TTC549 (cell line): ENCODE results near the gene GATAD2A.

Experiments used
- FAIRE-seq: peaks from 2 replicates; lab custom pipeline; 2012; peaks lifted over from hg19 to GRCh38; lab: Jason Lieb, UNC

Gene GATAD2A

DNA sequence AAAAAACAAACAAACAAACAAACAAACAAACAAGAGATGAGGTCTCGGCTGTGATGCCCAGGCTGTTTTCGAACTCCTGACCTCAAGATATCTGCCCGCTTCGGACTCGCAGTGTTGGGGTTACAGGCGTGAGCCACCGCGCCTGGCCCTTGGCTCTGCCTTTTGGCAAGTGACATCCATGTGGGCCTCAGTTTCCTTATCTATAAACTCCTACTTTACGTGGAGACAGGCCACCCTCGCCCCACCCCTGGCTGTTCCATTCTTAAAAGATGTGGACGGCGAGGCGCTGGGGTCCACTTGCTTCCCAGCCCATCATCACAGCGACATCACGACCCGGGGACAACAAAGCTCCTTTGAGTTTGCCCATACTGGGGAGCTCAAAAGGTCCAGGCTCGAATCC lies 108.2 kb downstream of the GATAD2A start:
- no peak for FAIRE-seq

DNA sequence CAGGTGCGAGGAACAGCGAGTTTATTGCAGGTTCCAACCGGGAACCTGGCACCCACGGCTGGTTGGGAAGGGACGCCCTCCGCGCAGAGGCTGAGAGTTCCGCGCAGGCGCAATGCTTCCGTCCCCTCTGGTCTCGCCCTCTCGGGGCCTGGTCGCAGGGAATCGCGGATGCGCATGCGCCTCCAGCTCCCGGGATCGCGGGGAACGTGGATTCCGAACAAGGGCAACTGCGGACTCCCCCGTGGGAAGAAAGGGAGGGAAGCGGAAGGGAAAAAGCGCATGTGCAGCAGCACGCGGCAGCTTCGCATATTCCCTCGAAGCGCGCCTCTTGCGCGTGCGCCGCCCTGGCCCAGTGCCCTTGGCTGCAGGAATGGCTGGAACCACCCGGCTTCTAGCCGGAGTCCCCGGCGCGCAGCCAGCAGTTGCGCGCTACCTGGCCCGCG lies 108.8 kb downstream of the GATAD2A start:
- no peak for FAIRE-seq

DNA sequence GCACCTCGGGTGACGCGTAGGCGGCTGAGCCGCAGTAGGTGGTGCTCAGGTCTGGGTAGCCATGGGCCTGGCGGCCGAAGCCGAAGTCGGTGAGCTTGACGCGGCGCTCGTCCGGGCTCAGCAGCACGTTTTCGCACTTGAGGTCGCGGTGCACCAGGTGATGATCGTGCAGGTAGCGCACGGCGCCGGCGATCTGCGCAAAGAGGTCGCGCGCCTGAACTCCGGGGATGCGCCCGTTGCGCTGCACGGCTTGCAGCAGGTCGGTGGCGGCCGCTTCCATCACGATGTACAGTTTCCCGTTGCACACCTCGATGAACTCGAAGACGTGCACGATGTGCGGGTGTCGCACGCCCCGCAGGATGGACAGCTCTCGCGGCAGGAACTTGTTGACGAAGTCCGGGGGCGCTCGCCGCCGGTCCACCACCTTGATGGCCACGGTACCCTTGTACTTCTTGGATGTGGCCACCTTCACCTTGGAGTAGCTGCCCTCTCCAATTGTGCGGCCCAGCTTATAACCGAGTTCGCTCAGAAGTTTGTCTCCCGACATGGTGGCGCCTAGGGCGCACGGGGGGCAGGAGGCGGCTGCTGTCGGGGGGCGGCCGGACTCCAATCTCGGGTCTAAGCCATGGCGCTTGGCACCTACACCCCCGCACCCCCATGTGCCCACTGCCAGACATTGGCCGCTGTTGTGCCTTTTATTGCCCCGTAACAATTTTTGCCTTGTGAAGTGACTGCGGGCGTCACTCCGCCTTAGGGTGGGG lies 109.6 kb downstream of the GATAD2A start, which contains the start of gene TSSK6:
TSS of gene TSSK6 (minus strand) at position 668 of the 761 bp plus-strand sequence. CDS start at position 547, 121 bp downstream.
- no peak for FAIRE-seq

DNA sequence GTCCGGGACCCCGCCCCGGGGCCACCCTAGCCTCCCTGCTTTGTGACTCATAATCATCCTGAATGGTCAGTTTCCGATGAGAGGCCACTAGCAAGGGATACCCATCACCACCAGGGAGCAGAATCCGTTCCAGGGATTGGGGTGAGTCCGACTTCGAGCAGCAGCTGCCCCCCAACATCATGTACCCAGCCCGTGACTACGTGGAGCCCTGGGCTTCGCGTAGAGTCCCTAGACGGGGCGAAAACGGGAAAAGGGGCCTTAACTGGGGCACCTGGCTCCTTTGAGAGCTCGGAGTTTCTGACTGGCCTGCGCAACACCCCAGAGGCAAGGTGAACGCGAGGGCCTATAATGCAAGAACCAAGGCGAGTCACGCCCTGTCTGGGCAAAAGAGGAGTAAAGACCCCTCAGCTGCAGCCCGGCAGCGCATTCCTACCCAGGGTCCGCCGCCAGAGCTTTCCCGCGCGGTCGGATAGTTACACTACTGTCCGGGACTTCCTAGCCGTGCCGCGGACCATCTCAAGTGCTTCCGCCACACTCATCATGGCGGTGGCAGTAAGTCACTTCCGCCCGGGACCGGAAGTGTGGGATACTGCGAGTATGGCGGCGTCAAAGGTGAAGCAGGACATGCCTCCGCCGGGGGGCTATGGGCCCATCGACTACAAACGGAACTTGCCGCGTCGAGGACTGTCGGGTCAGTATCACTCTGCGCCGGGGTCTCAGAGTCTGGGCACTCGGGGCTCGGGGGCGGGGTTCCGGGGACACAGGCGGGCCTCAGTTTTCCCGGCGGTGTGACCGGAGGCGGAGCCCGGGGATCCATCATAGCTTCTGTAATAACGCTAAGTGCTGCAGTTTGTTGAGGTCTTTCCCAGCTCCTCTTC lies 110.4 kb downstream of the GATAD2A start, which contains the start of gene NDUFA13:
TSS of gene NDUFA13 (plus strand) at position 584 of the 878 bp plus-strand sequence. CDS start at position 598, 14 bp downstream.
- no peak for FAIRE-seq

DNA sequence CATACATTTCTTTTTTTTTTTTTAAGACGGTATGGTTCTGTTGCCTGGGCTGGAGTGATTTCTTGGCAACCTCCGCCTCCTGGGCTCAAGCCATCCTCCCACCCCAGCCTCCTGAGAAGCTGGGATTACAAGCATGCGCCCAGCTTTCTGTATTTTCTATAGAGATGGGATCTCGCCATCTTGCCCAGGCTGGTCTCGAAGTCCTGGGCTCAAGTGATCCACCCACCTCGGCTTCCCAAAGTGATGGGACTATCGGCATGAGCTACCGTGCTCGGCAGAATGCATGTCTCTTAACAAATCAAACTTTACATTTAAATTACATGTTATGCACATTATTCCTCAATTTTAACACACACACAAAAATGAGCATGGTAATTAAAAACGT lies 111.8 kb downstream of the GATAD2A start:
- FAIRE-seq: no peak

DNA sequence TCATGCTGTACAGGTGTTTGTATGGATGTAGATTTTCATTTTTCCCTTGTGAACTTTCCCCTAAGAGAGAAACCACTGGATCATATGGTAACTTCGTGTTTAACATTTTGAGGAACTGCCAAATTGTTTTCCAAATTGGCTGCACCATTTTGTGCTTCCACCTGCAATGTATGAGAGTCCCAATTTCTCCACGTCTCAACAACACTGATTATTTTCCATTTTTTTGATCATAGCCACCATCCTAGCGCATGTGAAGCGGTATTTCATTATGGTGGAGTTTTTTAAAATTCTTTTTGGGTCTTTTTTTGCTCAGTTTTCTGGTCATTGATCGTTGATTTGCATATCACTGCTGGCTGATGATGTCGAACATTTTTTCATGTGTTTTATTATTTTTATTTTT lies 115.5 kb downstream of the GATAD2A start:
- FAIRE-seq: no peak

DNA sequence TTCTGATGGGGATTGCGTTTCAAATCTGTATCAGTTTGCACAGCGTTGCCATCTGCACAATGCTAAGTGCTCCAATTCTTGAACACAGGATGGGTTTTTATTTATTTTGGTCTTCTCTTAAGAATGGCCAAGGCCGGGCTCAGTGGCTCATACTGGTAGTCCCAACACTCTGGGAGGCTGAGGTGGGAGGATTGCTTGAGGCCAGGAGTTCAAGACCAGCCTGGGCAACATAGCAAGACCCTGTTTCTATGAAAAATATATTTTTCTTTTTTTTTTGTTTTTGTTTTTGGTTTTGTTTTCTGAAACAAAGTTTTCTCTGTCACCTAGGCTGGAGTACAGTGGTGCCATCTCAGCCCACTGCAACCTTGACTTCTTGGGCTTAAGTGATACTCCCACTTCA lies 117.7 kb downstream of the GATAD2A start:
- FAIRE-seq: no peak

DNA sequence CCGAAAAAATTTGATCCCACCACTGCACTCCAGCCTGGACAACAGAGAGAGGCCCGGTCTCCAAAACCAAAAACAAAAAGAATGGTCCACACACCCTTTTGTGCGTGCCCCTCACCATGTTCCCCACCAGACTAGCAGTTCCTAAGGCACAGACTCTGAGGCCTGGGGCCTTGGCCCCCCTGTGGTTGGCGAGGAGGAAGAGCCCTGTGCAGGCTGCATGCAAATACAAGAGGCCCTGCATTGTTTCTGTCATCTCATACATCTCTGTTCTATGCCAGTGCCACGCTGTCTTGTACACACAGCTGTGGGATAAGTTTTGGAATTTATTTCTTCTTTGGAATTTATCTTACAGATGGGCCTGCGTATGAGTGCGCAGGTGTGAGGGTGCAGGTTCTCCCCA lies 118.6 kb downstream of the GATAD2A start:
- no peak for FAIRE-seq

DNA sequence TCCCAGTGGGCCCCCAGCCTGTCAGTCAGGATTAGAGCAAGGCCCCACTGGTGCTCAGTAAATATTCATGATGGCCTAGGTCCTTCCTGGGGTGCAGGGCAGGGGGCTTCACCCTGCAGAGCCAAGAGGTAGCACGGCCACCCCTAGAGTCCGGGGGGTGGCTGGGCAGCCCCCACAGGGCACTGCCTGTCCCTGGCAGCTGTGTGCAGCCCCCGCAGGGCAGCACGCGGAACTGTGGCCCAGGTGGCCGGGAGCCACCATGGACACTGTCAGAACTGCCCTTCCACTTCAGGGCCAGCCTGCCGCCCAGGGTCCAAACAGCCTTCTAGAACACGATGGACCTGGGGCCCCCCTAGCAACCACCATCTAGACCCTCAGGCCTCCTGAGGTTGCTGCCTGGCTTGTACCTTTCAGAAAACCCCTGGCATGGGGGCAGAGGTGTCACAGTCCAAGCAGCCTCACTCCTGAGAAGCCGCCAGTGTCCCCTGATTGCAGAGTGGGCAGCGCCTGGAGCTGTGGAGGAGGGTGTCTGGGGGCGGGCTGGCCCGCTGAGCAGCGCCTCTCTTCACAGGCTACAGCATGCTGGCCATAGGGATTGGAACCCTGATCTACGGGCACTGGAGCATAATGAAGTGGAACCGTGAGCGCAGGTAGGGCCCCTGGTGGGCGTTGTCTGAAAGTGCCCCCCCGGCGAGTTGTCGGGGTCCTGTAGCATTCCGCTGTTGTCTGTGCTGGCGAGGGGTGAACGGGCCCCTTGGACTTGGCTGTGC lies 120.3 kb downstream of the GATAD2A start:
- no peak for FAIRE-seq

DNA sequence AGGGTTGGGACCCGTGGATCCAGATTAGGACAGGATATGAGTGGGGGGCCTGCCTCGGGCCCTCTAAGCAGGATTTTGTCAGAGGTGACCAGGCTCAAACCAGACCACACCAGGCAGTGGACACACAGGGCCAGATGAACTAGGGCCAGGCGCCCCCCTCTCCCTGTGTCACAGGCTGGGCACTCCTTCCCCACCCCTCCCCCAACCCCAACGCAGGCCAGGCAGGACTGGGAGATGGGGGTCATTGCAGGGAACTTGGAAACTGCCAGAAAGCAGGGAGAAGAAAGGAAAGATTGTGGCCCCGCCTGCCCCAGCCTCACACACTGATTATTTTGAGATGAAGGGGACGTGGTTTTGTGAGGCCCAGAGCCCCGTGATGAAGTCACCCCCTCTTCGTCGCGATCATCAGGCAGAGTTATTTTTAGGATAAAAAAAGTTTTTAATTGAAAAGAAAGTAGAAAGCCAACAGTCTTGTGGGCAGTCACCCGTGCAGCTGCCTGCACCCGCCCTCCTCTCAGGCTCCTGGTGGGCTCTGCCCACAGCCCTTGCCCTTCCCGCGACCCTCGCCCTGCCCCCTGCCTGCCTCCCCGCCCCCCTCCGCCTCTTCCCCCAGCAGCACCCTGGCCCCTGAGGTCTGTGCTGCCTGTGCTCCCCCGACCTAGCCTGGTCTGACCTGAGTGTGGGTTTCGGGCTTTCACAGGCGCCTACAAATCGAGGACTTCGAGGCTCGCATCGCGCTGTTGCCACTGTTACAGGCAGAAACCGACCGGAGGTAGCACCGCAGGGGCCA lies 121.3 kb downstream of the GATAD2A start:
- no peak for FAIRE-seq

DNA sequence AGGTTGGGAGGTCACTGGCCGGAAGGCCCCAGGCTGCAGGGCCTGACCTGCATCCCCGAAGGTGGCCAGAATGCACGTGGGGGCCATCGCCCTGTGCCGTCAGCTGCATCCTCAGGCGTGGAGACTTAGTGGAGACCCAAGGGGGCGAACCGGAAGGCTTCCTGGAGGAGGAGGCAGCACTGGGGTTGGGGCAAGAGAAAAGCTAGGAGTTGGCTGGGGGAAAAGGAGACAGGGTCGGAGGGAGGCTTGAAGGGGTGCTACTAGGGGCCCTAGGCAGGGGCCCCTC lies 121.8 kb downstream of the GATAD2A start:
- FAIRE-seq: no peak

DNA sequence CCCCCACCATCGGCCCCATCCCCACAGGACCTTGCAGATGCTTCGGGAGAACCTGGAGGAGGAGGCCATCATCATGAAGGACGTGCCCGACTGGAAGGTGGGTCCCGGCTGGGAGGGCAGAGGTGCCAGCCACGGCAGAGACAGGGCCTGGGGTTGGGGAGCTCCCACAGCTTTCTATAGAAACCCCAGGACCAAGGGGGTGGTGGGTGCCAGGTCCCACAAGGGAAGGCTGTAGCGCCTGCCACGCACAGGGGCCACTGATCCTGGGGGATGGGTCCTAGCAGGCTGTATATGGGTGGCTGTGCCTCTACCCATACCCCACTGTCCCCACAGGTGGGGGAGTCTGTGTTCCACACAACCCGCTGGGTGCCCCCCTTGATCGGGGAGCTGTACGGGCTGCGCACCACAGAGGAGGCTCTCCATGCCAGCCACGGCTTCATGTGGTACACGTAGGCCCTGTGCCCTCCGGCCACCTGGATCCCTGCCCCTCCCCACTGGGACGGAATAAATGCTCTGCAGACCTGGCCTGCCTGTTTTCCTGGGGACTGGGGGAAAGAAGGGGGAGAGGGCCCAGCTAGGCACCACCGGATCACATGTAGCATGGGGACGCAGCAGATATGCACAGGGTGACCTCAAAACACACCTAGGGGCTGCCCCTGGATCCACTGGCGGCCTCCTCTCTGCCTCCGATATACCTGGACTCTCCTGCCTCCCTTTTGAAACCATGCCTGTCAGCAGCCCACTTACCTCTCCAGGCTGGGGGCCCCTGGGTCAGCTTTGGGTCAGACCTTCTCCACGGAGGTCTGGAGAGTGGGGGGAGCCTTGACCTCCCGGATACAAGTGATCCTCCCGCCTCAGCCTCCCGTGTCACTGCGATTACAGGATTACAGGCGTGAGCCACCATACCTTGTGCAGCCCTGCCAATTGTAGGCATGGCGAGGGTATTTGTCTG lies 122.5 kb downstream of the GATAD2A start:
- no peak for FAIRE-seq

DNA sequence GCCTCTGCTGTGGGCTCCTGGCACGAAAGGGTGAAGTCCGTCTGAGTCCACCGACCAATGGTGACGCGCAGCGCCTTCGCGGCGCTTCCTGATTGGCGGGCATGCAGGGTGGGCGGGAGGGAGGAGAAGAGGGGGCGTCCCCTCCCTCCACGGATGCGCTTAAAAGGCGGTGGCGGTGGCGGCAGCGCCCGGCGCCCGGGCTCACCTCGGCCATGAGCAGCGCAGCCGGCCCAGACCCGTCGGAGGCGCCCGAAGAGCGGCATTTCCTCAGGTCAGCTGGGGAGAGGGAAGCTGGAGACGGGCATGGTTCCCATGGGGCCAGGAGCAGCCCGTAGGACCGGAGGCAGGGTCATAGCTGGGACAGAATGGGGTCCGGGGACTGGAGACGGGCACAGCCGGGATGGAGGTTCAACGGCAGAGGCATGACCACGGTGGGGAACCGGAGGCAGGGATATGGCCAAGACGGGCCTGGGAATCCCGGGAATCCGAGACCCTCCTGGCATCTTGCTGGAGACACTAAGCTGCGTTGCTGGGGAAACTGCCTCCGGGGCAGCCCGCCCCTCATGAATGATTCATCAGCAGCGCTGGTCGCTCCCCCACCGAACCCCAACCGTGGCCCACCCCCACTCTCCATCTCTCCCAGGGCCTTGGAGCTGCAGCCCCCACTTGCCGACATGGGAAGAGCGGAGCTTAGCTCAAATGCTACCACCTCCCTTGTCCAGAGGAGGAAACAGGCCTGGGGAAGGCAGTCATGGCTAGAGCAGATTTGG lies 123.4 kb downstream of the GATAD2A start, which contains the start of gene YJEFN3:
TSS of gene YJEFN3 (plus strand) at position 191 of the 770 bp plus-strand sequence. CDS start at position 213, 22 bp downstream.
- no peak for FAIRE-seq

DNA sequence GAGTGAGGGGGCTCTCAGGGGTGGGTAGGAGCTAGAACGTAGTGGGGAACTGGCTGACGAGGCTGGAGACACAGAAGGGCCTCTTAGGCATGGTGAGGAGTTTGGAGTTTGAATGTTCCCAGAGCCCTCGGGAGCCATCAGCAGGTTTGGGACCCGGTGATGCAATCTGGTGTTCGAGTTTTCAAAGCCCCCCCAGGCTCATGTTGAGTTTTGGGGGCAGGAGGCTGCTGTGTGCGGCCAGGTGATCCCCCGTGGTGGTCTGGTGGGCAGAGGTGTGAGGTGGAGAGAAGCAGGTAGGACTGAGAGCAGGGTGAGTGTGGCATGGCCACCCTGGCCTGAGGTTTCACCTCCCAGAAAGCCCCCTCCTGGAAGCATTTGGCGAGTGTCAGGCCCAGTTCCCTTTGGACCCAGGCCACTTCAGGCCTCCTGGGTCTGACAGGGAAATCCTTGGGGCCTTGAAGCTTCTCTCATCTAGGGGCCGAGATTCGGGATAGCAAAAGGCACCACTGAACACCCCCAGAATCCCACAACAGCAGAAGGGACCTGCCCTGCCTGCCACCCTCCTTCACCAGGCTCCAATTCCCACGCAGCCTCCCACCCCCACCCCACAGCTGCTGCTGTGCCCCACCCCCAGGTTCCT lies 124.4 kb downstream of the GATAD2A start:
- no peak for FAIRE-seq

DNA sequence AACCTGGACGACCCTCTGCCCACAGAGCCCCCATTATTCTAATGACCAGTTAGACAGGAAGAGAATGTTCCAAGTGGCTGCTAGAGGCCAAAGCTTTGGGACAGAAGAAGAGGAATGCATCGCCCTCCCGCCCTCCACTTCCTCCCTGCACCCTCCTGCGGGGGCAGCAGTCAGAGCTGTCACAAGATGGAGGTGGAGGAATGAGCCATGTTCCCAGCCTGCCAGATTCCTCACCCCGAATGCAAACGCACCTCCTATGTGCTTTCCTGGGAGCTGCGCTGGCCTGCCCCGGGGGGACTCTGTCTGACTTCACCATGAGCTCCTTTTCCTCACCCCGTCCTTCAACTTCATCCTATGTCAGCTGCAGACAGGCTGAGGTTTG lies 124.9 kb downstream of the GATAD2A start:
- FAIRE-seq: no peak

DNA sequence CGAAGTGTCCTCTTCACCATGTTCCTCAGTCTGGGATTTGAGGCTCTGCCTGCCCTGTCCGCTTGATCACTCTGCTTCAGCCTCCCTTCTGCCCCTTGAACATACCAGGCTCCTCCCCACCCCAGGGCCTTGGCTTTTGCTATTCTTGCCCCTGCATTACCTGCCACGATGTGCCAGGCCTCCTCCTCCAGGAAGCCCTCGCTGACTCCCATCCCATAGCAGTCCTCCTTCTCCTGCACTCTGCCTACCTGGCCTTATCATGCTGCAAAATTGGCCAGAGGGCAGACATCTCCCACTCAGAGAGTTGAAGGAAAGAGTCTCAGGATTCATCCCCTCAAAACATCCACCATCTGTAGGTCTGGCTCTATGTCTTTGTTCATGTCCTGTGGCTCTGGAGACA lies 125.4 kb downstream of the GATAD2A start:
- FAIRE-seq: no peak

DNA sequence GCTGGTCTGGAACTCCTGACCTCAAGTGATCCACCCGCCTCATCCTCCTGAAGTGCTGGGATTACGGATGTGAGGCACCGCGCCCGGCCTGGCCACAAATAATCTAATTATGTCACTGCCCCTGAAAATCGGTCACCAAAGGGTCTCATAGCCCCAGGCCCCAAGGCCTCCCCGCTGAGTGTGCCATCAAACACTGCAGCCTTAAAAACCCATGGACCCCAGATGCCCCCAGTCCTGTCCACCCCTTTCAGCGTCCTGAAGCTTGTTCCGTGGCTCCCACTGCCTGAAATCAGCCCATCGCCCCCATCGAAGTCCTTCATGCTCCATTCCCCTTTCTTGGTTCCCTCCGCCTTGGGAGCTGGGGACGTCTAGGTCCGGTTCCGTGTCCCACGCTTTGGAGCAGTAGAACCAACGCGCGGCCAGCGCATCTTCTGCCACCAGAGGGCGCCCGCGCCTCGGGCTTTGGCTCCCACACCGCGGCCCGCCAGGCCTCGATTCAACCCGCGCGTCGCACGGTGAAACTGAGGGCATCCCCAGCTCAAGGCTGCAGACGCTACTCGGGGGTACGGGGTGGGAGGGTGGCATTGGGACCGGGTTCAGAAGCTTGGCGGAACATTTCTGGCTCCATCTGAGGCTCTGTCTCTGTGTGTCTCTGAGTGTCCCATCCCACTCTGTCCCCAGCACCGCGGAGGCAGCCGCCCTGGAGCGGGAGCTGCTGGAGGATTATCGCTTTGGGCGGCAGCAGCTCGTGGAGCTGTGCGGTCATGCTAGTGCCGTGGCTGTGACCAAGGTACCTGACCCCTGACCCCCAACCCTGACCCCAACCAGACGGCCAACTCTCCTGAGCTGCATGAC lies 126.7 kb downstream of the GATAD2A start:
- no peak for FAIRE-seq
